Neutrophil (primary cell): ENCODE data around the gene PTPRG.
"Not testable (repeated sequence)": the region's sequence is repeated elsewhere in the genome, so short reads cannot be mapped to it uniquely, and the experiment has no call there.

ENCODE experiments used
- H3K27ac ChIP-seq: fragments of 200-600 bp; sonication (generic); 2 replicates; pipeline ENCODE4 v1.5.1; 2016; ENCODE audit warnings: mild to moderate bottlenecking, moderate library complexity
- H3K27me3 ChIP-seq: fragments of 200-600 bp; sonication (generic); 2 replicates; pipeline ENCODE4 v1.6.0; 2016; ENCODE audit warnings: mild to moderate bottlenecking
- H3K36me3 ChIP-seq: fragments of 200-600 bp; sonication (generic); 2 replicates; pipeline ENCODE4 v1.5.1; 2017
- H3K4me1 ChIP-seq, 2 experiments: fragments of 200-600 bp in 1 of 2; sonication (generic) in 1 of 2; 1 replicate in 1 of 2; 2 replicates in 1 of 2; pipeline versions ENCODE4 v1.5.1 to v1.6.1; 2013 to 2016; ENCODE audit warnings: low read depth in 1 of 2, low read length in 1 of 2, mild to moderate bottlenecking in 1 of 2, moderate library complexity in 1 of 2; ENCODE audit not compliant: control insufficient read depth in 1 of 2, insufficient read depth in 1 of 2
- H3K4me3 ChIP-seq, 2 experiments: fragments of 200-600 bp in 1 of 2; sonication (generic) in 1 of 2; 1 replicate in 1 of 2; 2 replicates in 1 of 2; pipeline ENCODE4 v1.5.1; 2013 to 2016; ENCODE audit warnings: low read depth in 1 of 2, low read length in 1 of 2, mild to moderate bottlenecking in 1 of 2, moderate library complexity in 1 of 2
- H3K9me3 ChIP-seq: fragments of 200-600 bp; sonication (generic); 2 replicates; pipeline ENCODE4 v1.5.1; 2016
- TF ChIP-seq, protein P1 (sequence below): fragments of 200-600 bp; sonication (generic); IDR thresholded peaks from 2 replicates; pipeline ENCODE4 v1.5.1; 2016; ENCODE audit warnings: antibody characterized with exemption

Gene PTPRG

DNA sequence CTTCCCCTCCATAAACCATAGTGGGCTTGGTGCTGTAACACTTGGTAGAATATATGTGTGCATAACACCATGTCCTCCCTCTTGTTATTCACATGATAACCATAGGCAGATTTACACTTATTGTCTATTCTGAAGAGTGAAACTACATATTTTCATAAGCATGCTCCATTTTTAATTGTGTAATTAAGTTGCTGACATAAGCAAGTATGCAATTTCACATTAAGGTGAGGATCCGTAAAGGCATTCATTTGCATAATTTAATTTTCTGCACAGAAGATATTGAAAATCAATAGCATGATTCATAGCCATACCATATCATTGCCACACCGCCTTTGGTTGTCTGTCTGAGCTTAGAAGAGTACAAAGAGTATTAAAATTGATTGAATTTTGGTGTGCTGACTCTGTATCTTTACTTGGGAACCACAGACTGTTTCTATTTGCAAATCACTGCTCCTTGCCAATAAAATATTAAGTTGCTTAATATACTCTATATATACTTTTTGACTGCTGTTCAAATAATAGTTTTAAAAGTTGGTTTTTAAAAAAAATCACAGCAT, 182.4 kb downstream of the PTPRG start:
- no peaks in the 10 kb centered on the region for H3K9me3 ChIP-seq
- H3K4me3 ChIP-seq: no peak overlapping the region
- no peaks in the 10 kb centered on the region for H3K36me3 ChIP-seq
- TF ChIP-seq, protein P1, sequence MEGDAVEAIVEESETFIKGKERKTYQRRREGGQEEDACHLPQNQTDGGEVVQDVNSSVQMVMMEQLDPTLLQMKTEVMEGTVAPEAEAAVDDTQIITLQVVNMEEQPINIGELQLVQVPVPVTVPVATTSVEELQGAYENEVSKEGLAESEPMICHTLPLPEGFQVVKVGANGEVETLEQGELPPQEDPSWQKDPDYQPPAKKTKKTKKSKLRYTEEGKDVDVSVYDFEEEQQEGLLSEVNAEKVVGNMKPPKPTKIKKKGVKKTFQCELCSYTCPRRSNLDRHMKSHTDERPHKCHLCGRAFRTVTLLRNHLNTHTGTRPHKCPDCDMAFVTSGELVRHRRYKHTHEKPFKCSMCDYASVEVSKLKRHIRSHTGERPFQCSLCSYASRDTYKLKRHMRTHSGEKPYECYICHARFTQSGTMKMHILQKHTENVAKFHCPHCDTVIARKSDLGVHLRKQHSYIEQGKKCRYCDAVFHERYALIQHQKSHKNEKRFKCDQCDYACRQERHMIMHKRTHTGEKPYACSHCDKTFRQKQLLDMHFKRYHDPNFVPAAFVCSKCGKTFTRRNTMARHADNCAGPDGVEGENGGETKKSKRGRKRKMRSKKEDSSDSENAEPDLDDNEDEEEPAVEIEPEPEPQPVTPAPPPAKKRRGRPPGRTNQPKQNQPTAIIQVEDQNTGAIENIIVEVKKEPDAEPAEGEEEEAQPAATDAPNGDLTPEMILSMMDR: no peak
- H3K4me1 ChIP-seq: no peaks in the 10 kb centered on the region
- H3K27ac ChIP-seq: no peak overlapping the region
- H3K27me3 ChIP-seq: no peaks in the 10 kb centered on the region

DNA sequence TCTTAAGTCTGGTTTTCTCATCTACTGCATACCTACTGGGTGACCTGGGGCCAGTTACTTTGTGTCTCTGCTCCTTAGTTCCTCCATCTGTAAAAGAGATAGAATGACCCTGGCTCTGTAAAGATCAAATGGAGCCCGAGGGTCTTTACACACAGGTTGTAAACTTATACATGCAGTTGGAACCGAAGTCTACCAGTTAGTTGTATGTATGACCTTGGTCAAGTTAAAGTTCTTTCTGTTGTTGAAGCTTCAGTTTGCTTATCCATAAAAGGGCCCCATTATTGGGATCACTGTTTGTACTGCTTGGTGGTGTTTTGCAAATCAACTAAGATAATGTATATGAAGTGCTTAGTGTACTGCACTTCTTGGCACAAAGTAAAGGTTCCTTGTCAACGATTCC, 186.9 kb downstream of the PTPRG start:
- TF ChIP-seq, protein P1: no peak
- no peak overlapping the region for H3K27ac ChIP-seq
- no peaks in the 10 kb centered on the region for H3K36me3 ChIP-seq
- no peaks in the 10 kb centered on the region for H3K9me3 ChIP-seq
- H3K27me3 ChIP-seq: no peaks in the 10 kb centered on the region
- H3K4me1 ChIP-seq: no peaks in the 10 kb centered on the region
- H3K4me3 ChIP-seq: no peak overlapping the region

DNA sequence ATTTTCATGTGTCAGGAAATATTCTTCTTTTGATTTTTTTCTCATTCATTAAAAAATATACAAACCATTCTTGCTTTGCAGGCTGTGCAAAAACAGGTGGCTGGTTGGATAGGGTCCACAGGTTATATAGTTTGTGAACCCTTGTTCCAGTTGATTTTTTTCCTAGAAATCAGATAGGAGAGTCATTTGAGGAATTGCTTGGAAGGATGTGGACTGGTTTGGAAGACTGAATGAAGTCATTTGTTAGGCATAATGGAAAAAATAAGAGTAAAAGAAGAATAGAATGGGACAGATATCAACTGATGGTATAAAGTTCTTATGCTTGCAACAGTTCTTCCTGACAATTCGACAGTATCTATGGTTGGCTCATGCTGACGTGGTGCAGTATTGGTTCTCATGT, 189.4 kb downstream of the PTPRG start:
- TF ChIP-seq, protein P1: no peak
- no peaks in the 10 kb centered on the region for H3K27me3 ChIP-seq
- H3K36me3 ChIP-seq: no peaks in the 10 kb centered on the region
- H3K9me3 ChIP-seq: no peaks in the 10 kb centered on the region
- no peaks in the 10 kb centered on the region for H3K4me1 ChIP-seq
- no peak overlapping the region for H3K4me3 ChIP-seq
- H3K27ac ChIP-seq: no peak overlapping the region

DNA sequence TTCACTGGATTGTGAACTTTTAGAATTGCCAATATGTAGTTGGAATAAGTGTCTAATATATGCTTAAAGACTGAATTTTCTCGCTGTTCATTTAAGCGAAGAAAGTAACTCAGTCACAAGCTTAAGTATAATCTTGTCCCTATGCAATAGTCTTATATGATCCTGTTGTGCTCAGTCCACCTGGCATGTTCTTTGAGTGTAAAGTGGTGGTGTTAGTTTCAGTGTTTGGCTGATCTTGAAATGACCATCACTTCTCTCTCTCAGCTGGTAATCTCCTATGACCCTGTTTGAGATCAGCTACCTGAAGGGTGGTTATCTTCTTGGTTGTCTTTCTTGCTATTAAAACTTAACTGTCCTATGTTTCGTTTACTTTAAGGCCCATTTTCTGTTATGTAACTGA, 197.5 kb downstream of the PTPRG start:
- Histone ChIP-seq H3K27me3 (no peaks in the 10 kb centered on the region), H3K4me1 (no peaks in the 10 kb centered on the region), H3K4me3 (no peak overlapping the region), H3K27ac (no peak overlapping the region), H3K36me3 (no peaks in the 10 kb centered on the region), H3K9me3 (no peaks in the 10 kb centered on the region)
- TF ChIP-seq, protein P1: no peak

DNA sequence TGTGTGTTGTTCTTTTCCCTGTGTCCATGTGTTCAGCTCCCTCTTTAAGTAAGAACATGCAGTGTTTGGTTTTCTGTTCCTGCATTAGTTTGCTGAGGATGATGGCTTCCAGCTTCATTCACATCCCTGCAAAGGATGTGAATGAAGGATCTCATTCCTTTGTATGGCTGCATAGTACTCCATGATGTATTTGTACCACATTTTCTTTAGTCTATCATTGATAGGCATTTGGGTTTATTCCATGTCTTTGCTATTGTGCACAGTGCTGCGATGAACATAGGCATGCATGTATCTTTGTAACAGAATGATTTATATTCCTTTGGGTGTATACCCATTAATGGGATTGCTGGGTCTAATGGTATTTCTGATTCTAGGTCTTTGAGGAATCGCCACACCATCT, 199.4 kb downstream of the PTPRG start:
- H3K36me3 ChIP-seq, H3K27me3 ChIP-seq, H3K4me3 ChIP-seq, H3K9me3 ChIP-seq, H3K27ac ChIP-seq, H3K4me1 ChIP-seq: not testable (repeated sequence)

DNA sequence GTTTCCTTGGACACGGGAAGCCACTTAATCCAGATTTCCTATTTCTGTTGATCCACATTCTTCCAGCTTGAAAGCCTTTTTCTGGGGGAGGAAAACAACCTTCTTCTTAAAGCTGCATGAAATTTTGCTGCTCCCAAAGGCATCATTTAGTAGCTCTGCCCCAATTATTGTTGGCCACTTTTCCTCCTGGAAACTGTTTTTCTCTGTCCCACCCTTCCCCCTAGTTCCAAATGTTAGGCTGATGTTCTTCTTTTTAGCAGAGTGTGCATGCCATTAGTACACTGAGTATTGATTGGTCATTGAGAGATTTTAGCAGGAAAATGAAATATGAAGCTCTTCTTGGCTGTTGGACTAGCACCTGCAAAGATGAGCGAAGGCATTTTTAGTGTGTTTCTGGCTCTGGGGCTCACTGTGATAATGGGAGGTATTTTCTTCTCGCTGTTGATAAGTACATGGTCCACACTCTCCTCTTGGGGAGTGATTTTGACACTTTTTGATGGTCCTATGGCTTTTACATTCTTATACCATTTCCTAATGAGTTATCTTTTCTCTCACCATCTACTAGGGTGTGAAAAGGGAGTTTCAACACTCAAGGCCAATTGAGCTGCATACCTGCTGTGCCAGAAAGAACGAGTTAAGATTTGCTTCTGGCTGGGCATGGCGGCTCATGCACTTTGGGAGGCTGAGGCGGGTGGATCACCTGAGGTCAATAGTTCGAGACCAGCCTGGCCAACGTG, 200.5 kb downstream of the PTPRG start:
- Histone ChIP-seq H3K4me3 (no peak overlapping the region), H3K27ac (no peak overlapping the region), H3K36me3 (no peaks in the 10 kb centered on the region), H3K27me3 (no peaks in the 10 kb centered on the region), H3K4me1 (no peaks in the 10 kb centered on the region), H3K9me3 (no peaks in the 10 kb centered on the region)
- TF ChIP-seq, protein P1: no peak
